AG09319 (cell line): ENCODE measurements around the gene CUL7.
"Not testable (repeated sequence)": the region's sequence is repeated elsewhere in the genome, so short reads cannot be mapped to it uniquely, and the experiment has no call there.

Experiments used
- DNase-seq: peaks from one replicate; pipeline ENCODE4 v3.0.0-alpha.2; 2010; ENCODE audit warnings: low read depth; ENCODE audit errors: extremely low read depth
- CTCF ChIP-seq: IDR thresholded peaks from 2 replicates; pipeline ENCODE4 v1.5.1; 2011; ENCODE audit warnings: low read depth, mild to moderate bottlenecking, inconsistent platforms, low read length, moderate library complexity

CUL7 gene

GRCh38 chr6:43086022-43086658 lies 32.5 kb upstream of the CUL7 start:
- no peak for TF ChIP-seq CTCF
- no peak for DNase-seq

- no peak for TF ChIP-seq CTCF
Measured at GRCh38 chr6:43082806-43083655, 29.4 kb upstream of the CUL7 start.

GRCh38 chr6:43081922-43082321 lies 28.3 kb upstream of the CUL7 start:
- not testable (repeated sequence) for DNase-seq

More at GRCh38 chr6:43082806-43083655, 29.4 kb upstream of the CUL7 start:
- no peak for DNase-seq

GRCh38 chr6:43081043-43081442 lies 27.4 kb upstream of the CUL7 start:
- no peak for TF ChIP-seq CTCF

GRCh38 chr6:43078691-43079090 lies 25.0 kb upstream of the CUL7 start:
- TF ChIP-seq CTCF = no peak
- no peak for DNase-seq

More at GRCh38 chr6:43081043-43081442, 27.4 kb upstream of the CUL7 start:
- DNase-seq = no peak

- TF ChIP-seq CTCF = no peak
- no peak for DNase-seq
Measured at GRCh38 chr6:43077981-43078511, 24.4 kb upstream of the CUL7 start.

- no peak for DNase-seq
- no peak for TF ChIP-seq CTCF
Measured at GRCh38 chr6:43077333-43077809, 23.7 kb upstream of the CUL7 start.
